ENCODE measurements around the gene LIN7A. TPM values are rescaled to one million over a fixed set of nuclear protein-coding genes. Genes with fewer than 3 reads are reported as not detected.

The LIN7A gene
- total RNA-seq, 1 donor from 2014 or later = 0.68 TPM

DNA sequence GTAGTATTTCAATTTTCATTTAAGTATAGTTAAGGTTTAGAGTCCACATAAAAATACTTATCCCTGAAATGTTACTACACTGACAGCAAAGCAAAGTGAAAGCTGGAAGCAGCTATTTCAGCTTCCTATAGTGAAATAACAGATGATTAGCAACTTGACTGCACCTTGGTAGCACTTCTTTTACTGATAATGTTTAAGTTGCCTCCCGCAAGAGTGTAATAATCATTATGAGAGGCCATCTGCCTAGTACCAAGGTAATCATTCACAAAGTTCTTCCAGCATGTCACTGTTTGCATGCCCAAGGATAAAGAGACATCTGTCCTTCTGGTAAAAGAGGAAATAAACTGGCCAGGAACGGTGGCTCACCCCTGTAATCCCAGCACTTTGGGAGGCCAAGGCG, 69.8 kb downstream of the LIN7A start:
- Mint-ChIP-seq H3K9me3 (peaks cover under 1% of the 10 kb centered on the region), H3K27me3 (ENCODE audit: low read depth) (no peaks in the 10 kb centered on the region), H3K4me1 (ENCODE audit: low read depth) (peaks cover under 1% of the 10 kb centered on the region), H3K27ac (no peak overlapping the region), H3K36me3 (ENCODE audit: low read depth) (no peaks in the 10 kb centered on the region), H3K4me3 (ENCODE audit: low read depth) (no peak overlapping the region)
- intact Hi-C loops (cut with micrococcal nuclease) = no loop called here
- DNase-seq (ENCODE audit: low spot score) = no peak

DNA sequence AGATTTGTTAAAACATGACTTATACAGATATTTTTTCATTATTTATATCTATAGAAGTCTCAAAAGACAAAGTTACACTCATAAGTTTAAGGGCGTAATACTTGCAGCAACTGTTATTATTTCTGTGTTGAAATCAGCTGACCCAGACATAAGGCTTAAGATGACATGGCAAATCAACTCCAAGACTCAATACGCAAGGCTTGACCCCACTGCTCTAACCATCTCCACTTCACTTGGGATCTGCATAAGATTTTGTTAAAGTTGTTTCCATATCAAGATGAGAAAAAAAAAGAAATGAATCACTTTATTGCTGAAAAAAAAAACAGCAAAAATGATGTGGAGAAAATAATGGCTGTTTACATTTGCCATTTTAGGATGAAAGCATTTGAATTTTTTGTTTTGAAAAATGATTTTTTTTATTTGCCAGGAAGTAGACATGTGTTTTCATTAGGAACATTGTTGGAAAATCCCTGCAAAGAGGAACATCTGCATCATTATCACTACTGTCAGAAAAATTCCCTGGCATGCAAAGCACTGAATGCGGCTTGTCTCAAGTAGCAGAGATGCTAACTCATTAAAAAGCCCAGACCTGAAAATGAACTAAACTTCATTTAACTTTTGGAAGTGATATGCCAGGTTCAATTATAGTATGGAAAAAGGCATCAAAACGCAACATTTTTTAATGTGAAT, 73.5 kb downstream of the LIN7A start:
- Mint-ChIP-seq H3K27ac (no peak overlapping the region), H3K4me3 (ENCODE audit: low read depth) (no peak overlapping the region), H3K4me1 (ENCODE audit: low read depth) (peaks cover 2% of the 10 kb centered on the region), H3K9me3 (peaks cover 3% of the 10 kb centered on the region), H3K27me3 (ENCODE audit: low read depth) (no peaks in the 10 kb centered on the region), H3K36me3 (ENCODE audit: low read depth) (no peaks in the 10 kb centered on the region)
- intact Hi-C loops (cut with micrococcal nuclease) = no loop called here
- DNase-seq (ENCODE audit: low spot score) = no peak

- H3K9me3 Mint-ChIP-seq = peaks cover 3% of the 10 kb centered on the region
- H3K36me3 Mint-ChIP-seq (ENCODE audit: low read depth) = no peaks in the 10 kb centered on the region
- intact Hi-C loops (cut with micrococcal nuclease) = no loop called here
- no peak for DNase-seq (ENCODE audit: low spot score)
- peaks cover 2% of the 10 kb centered on the region for H3K4me1 Mint-ChIP-seq (ENCODE audit: low read depth)
- H3K27me3 Mint-ChIP-seq (ENCODE audit: low read depth) = no peaks in the 10 kb centered on the region
- no peak overlapping the region for H3K27ac Mint-ChIP-seq
- no peak overlapping the region for H3K4me3 Mint-ChIP-seq (ENCODE audit: low read depth)
Observed at GRCh38 chr12:80862531-80862930, 75.2 kb downstream of the LIN7A start.

DNA sequence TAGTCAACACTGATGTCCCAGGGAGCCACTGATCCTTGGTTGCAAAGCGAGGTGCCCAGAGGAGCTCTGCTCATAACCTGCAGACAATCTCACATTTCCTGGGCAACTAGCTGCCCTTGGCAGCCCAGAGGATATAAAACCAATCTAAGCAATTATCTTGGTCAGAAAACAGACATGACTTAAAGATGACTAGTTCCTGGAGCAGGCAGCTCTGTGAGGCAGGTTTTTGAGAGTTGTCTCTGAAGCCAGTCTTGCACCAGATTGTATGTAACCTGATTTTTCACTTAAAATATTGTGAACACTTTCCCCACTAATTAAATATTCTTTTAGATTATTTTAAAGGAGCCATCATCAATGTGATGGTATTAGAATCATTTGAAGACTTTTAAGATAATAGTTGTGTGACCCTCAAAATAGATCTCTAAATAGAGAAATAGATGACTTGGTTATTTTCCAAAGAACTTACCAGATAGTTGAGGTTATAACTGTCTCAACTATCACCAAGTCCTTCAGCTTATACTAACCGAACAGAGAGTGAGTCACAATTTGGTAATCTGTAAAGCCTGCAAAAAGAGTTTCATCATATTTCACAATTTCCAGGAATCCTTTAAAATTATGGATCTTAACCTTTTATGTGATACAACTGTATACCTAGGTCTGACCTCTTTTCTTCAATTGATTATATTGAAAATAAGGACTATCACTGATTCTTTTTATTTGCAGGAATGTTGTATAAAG, 75.9 kb downstream of the LIN7A start:
- H3K27ac Mint-ChIP-seq = no peak overlapping the region
- intact Hi-C loops (cut with micrococcal nuclease) = no loop called here
- no peaks in the 10 kb centered on the region for H3K36me3 Mint-ChIP-seq (ENCODE audit: low read depth)
- no peak for DNase-seq (ENCODE audit: low spot score)
- no peak overlapping the region for H3K4me3 Mint-ChIP-seq (ENCODE audit: low read depth)
- H3K27me3 Mint-ChIP-seq (ENCODE audit: low read depth) = no peaks in the 10 kb centered on the region
- H3K4me1 Mint-ChIP-seq (ENCODE audit: low read depth) = peaks cover 2% of the 10 kb centered on the region
- peaks cover 3% of the 10 kb centered on the region for H3K9me3 Mint-ChIP-seq

GRCh38 chr12:80860928-80861327, 76.8 kb downstream of the LIN7A start:
- DNase-seq (ENCODE audit: low spot score) = no peak
- Mint-ChIP-seq H3K36me3 (ENCODE audit: low read depth) (no peaks in the 10 kb centered on the region), H3K4me3 (ENCODE audit: low read depth) (no peak overlapping the region), H3K4me1 (ENCODE audit: low read depth) (peaks cover 2% of the 10 kb centered on the region), H3K27me3 (ENCODE audit: low read depth) (no peaks in the 10 kb centered on the region), H3K27ac (no peak overlapping the region), H3K9me3 (peaks cover 3% of the 10 kb centered on the region)
- intact Hi-C loops (cut with micrococcal nuclease) = no loop called here

GRCh38 chr12:80860206-80860605, 77.5 kb downstream of the LIN7A start:
- no peak overlapping the region for H3K27ac Mint-ChIP-seq
- H3K27me3 Mint-ChIP-seq (ENCODE audit: low read depth) = no peaks in the 10 kb centered on the region

DNA sequence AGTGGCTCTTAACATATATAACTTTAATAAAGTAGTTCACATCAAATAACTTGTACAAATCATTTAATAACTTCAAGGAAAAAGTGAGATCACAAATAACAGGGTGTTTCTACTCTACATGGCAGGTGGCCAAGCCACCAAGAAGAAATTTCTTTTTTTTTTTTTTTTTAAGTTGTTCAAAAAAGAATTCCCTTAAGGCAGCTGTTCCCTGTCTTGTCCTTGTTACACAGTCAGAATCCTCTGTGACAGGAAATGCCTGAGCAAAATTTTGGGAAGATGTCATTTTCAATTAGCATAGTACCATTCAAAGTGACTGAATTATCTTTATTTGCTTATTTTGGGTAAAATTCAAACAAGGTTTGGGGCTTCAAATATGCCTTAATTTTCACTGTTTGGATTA, 79.4 kb downstream of the LIN7A start:
- Mint-ChIP-seq H3K9me3 (peaks cover 3% of the 10 kb centered on the region), H3K27ac (no peak overlapping the region)
- intact Hi-C loops (cut with micrococcal nuclease) = no loop called here

More at GRCh38 chr12:80860206-80860605, 77.5 kb downstream of the LIN7A start:
- H3K4me3 Mint-ChIP-seq (ENCODE audit: low read depth) = no peak overlapping the region
- H3K4me1 Mint-ChIP-seq (ENCODE audit: low read depth) = peaks cover 2% of the 10 kb centered on the region
- DNase-seq (ENCODE audit: low spot score) = no peak
- no peaks in the 10 kb centered on the region for H3K36me3 Mint-ChIP-seq (ENCODE audit: low read depth)
- peaks cover 3% of the 10 kb centered on the region for H3K9me3 Mint-ChIP-seq
- intact Hi-C loops (cut with micrococcal nuclease) = no loop called here

DNA sequence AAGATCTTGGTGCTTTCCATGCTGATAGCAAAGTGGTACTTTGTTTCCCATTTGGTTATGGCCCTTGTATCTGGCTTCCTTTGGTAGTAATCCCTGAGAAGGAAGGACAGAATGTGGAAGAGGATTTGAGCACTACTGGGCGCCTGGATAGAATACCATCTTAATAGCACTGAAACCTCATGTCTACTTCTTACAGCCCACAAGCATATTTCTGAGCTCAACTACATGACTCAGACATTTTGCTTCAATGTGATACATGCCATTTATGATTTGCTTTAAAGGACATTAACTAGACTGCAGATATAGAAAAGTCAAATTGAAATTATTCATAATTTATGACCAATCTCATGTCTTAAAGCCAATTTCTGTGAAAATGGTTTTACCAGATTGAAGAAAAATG, 80.4 kb downstream of the LIN7A start:
- H3K4me1 Mint-ChIP-seq (ENCODE audit: low read depth) = no peaks in the 10 kb centered on the region
- H3K27ac Mint-ChIP-seq = no peak overlapping the region
- H3K4me3 Mint-ChIP-seq (ENCODE audit: low read depth) = no peak overlapping the region

More for the DNA sequence above, 79.4 kb downstream of the LIN7A start:
- H3K36me3 Mint-ChIP-seq (ENCODE audit: low read depth) = no peaks in the 10 kb centered on the region
- DNase-seq (ENCODE audit: low spot score) = no peak
- H3K4me1 Mint-ChIP-seq (ENCODE audit: low read depth) = peaks cover 2% of the 10 kb centered on the region
- H3K27me3 Mint-ChIP-seq (ENCODE audit: low read depth) = no peaks in the 10 kb centered on the region
- no peak overlapping the region for H3K4me3 Mint-ChIP-seq (ENCODE audit: low read depth)

DNA sequence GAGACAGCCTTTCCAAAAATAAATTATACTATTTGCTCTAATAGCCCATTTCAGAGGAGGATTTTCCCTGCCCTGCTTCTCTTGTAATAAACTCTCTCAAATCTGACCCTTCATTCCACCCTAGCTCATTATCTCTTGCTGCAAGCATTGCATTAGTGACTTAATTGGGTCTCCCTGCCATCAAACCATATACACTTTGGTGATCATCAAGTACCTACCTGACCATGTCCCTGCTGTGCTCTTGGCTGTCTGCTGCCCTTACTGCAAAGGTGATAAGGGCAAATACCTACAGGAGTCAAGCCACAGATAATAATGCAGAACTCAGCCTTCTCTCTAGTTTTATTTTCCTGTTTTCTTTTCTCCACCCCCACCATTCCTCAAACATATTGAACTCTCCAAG, 88.4 kb downstream of the LIN7A start:
- H3K27ac Mint-ChIP-seq = no peak overlapping the region
- H3K9me3 Mint-ChIP-seq = no peaks in the 10 kb centered on the region
- H3K4me3 Mint-ChIP-seq (ENCODE audit: low read depth) = no peak overlapping the region
- DNase-seq (ENCODE audit: low spot score) = no peak
- no peaks in the 10 kb centered on the region for H3K27me3 Mint-ChIP-seq (ENCODE audit: low read depth)
- intact Hi-C loops (cut with micrococcal nuclease) = no loop called here
- no peaks in the 10 kb centered on the region for H3K4me1 Mint-ChIP-seq (ENCODE audit: low read depth)
- no peaks in the 10 kb centered on the region for H3K36me3 Mint-ChIP-seq (ENCODE audit: low read depth)

More for the DNA sequence above, 80.4 kb downstream of the LIN7A start:
- no peaks in the 10 kb centered on the region for H3K9me3 Mint-ChIP-seq
- no peaks in the 10 kb centered on the region for H3K36me3 Mint-ChIP-seq (ENCODE audit: low read depth)
- intact Hi-C loops (cut with micrococcal nuclease) = no loop called here
- H3K27me3 Mint-ChIP-seq (ENCODE audit: low read depth) = no peaks in the 10 kb centered on the region
- DNase-seq (ENCODE audit: low spot score) = no peak

DNA sequence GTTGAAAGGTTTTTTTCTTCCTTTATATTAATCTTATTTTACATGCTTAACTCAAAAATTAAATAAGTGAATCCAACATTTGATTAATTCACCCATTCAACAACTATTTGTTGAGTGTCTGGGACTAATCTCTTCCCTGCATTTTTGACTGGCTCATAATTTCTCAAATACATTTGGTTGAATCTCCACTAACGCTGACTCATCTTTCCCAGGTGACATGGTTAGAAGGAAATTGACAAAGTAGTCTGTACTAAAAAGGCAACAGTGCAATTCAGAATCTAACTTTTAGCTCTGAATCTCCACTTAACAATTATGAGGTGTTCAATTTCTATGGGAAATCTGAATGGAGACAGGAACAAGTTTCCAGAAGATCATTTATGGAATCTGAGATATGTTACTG, 88.9 kb downstream of the LIN7A start:
- no peak overlapping the region for H3K27ac Mint-ChIP-seq
- H3K4me1 Mint-ChIP-seq (ENCODE audit: low read depth) = no peaks in the 10 kb centered on the region
- H3K36me3 Mint-ChIP-seq (ENCODE audit: low read depth) = no peaks in the 10 kb centered on the region

DNA sequence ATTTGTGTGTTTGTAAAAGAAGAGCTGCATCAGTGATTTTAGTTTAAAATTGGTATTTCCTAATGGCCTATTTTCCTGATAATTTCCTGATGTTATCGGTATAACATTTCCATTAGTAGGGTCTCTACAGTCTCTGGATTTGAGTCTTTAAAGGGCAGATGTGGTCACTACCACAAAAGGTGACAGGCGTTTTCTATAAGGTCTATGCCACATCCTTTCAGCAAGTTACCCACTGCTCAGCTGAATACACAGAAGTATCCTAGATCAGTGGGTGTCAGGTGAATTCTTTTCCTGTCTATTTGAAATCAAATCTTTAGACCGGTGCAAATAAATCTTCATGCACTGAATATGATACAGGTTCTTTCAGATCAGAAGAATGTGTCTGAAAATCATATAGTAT, 90.2 kb downstream of the LIN7A start:
- DNase-seq (ENCODE audit: low spot score) = no peak
- Mint-ChIP-seq H3K4me3 (ENCODE audit: low read depth) (no peak overlapping the region), H3K9me3 (no peaks in the 10 kb centered on the region), H3K27me3 (ENCODE audit: low read depth) (no peaks in the 10 kb centered on the region), H3K36me3 (ENCODE audit: low read depth) (no peaks in the 10 kb centered on the region), H3K4me1 (ENCODE audit: low read depth) (no peaks in the 10 kb centered on the region), H3K27ac (no peak overlapping the region)
- intact Hi-C loops (cut with micrococcal nuclease) = no loop called here

More for the DNA sequence above, 88.9 kb downstream of the LIN7A start:
- DNase-seq (ENCODE audit: low spot score) = no peak
- Mint-ChIP-seq H3K27me3 (ENCODE audit: low read depth) (no peaks in the 10 kb centered on the region), H3K4me3 (ENCODE audit: low read depth) (no peak overlapping the region), H3K9me3 (no peaks in the 10 kb centered on the region)
- intact Hi-C loops (cut with micrococcal nuclease) = no loop called here

DNA sequence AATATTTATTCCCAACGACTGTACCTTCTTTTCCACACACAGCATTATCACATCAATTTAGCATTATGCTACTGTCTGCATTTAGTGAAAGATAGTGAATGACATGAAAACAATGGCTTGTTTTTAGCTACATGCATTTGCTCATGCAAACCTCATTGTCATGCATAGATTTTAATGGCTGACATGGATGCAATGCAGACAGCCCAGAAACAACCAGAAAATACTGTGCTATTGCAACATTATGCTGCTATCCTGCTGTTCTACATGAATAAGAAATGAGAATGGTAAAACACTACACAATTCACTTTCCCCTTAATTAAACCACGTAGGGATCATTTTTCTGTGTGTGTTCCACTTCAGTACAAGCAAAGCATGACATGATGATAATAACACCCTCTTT, 90.8 kb downstream of the LIN7A start:
- intact Hi-C loops (cut with micrococcal nuclease) = no loop called here
- Mint-ChIP-seq H3K27me3 (ENCODE audit: low read depth) (no peaks in the 10 kb centered on the region), H3K9me3 (no peaks in the 10 kb centered on the region), H3K4me3 (ENCODE audit: low read depth) (no peak overlapping the region), H3K4me1 (ENCODE audit: low read depth) (no peaks in the 10 kb centered on the region), H3K27ac (no peak overlapping the region), H3K36me3 (ENCODE audit: low read depth) (no peaks in the 10 kb centered on the region)
- no peak for DNase-seq (ENCODE audit: low spot score)

- Mint-ChIP-seq H3K36me3 (ENCODE audit: low read depth) (no peaks in the 10 kb centered on the region), H3K4me1 (ENCODE audit: low read depth) (no peaks in the 10 kb centered on the region), H3K27ac (no peak overlapping the region), H3K4me3 (ENCODE audit: low read depth) (no peak overlapping the region), H3K9me3 (no peaks in the 10 kb centered on the region), H3K27me3 (ENCODE audit: low read depth) (no peaks in the 10 kb centered on the region)
- intact Hi-C loops (cut with micrococcal nuclease) = no loop called here
- no peak for DNase-seq (ENCODE audit: low spot score)
Observed at GRCh38 chr12:80845639-80846038, 92.1 kb downstream of the LIN7A start.
